GM23338 (cell line): ENCODE data around the gene DHX58. TPM values are rescaled to one million over a fixed set of nuclear protein-coding genes. Genes with fewer than 3 reads are reported as not detected.

ENCODE experiments used
- ATAC-seq: fragments of 200-7000 bp; cut with Tn5 transposase; 3 replicates; pipeline ENCODE4 v1.9.1; 2020
- DNase-seq: peaks from one replicate; pipeline ENCODE4 v3.0.0-alpha.2; 2015; ENCODE audit warnings: low spot score
- H2AFZ ChIP-seq: fragments of 200-600 bp; sonication (generic); 2 replicates; pipeline ENCODE4 v1.8.0; 2016; ENCODE audit warnings: antibody characterized with exemption, mild to moderate bottlenecking, moderate library complexity
- H3F3A ChIP-seq: fragments of 200-600 bp; sonication (generic); replicated peaks from 2 replicates; pipeline ENCODE4 v1.8.0; 2017; ENCODE audit warnings: antibody characterized with exemption, mixed run types, low read depth
- H3K27ac ChIP-seq: fragments of 200-600 bp; sonication (generic); 2 replicates; pipeline ENCODE4 v1.6.1; 2016; ENCODE audit warnings: low read depth
- H3K27me3 ChIP-seq: fragments of 200-600 bp; sonication (generic); 2 replicates; pipeline ENCODE4 v1.8.0; 2016; ENCODE audit warnings: mild to moderate bottlenecking, mixed run types, moderate library complexity; ENCODE audit not compliant: insufficient read depth
- H3K36me3 ChIP-seq: fragments of 200-600 bp; sonication (generic); 2 replicates; pipeline ENCODE4 v1.8.0; 2016; ENCODE audit warnings: mild to moderate bottlenecking; ENCODE audit not compliant: insufficient read depth
- H3K4me1 ChIP-seq: fragments of 200-600 bp; sonication (generic); 2 replicates; pipeline ENCODE4 v1.8.0; 2016; ENCODE audit warnings: mild to moderate bottlenecking, moderate library complexity; ENCODE audit not compliant: insufficient read depth
- H3K4me2 ChIP-seq: fragments of 200-600 bp; sonication (generic); 2 replicates; pipeline ENCODE4 v1.7.1; 2017; ENCODE audit warnings: mixed run types
- H3K4me3 ChIP-seq: fragments of 200-600 bp; sonication (generic); 2 replicates; pipeline ENCODE4 v1.6.1; 2016; ENCODE audit warnings: mixed run types
- H3K79me2 ChIP-seq: fragments of 200-600 bp; sonication (generic); replicated peaks from 2 replicates; pipeline ENCODE4 v1.8.0; 2017; ENCODE audit warnings: mild to moderate bottlenecking; ENCODE audit not compliant: insufficient read depth
- H3K9me2 ChIP-seq: fragments of 200-600 bp; sonication (generic); 2 replicates; pipeline ENCODE4 v1.8.0; 2017; ENCODE audit not compliant: insufficient read depth
- H4K20me1 ChIP-seq: fragments of 200-600 bp; sonication (generic); replicated peaks from 2 replicates; pipeline ENCODE4 v1.8.0; 2017; ENCODE audit warnings: mild to moderate bottlenecking; ENCODE audit not compliant: insufficient read depth
- H3K27ac Mint-ChIP-seq: 2 replicates; pipeline ENCODE4 v1.8.0; 2020; ENCODE audit warnings: inconsistent platforms, mild to moderate bottlenecking, moderate library complexity, mixed read lengths
- H3K27me3 Mint-ChIP-seq: 3 replicates; pipeline ENCODE4 v1.8.0; 2022; ENCODE audit warnings: low read depth, mild to moderate bottlenecking, moderate library complexity, mixed read lengths, inconsistent platforms; ENCODE audit not compliant: insufficient read depth, poor library complexity
- H3K36me3 Mint-ChIP-seq: 3 replicates; pipeline ENCODE4 v1.8.0; 2021; ENCODE audit warnings: low read depth, mild to moderate bottlenecking, inconsistent platforms, moderate library complexity, mixed read lengths
- H3K4me1 Mint-ChIP-seq: 3 replicates; pipeline ENCODE4 v1.8.0; 2020; ENCODE audit warnings: mild to moderate bottlenecking, inconsistent platforms, mixed read lengths
- H3K4me3 Mint-ChIP-seq: 3 replicates; pipeline ENCODE4 v1.8.0; 2021; ENCODE audit warnings: moderate library complexity, mild to moderate bottlenecking, inconsistent platforms, mixed read lengths
- H3K9me3 Mint-ChIP-seq: 3 replicates; pipeline ENCODE4 v1.8.0; 2020; ENCODE audit warnings: moderate library complexity, mild to moderate bottlenecking, inconsistent platforms, mixed read lengths
- EZH2 ChIP-seq: fragments of 200-600 bp; sonication (generic); IDR thresholded peaks from one replicate; pipeline ENCODE4 v1.8.0; 2017; ENCODE audit warnings: antibody characterized with exemption, mild to moderate bottlenecking, low read depth; ENCODE audit not compliant: unreplicated experiment
- EZH2phosphoT487 ChIP-seq: fragments of 200-600 bp; sonication (generic); IDR thresholded peaks from one replicate; pipeline ENCODE4 v1.8.1; 2018; ENCODE audit warnings: antibody characterized with exemption; ENCODE audit not compliant: unreplicated experiment
- JUNB ChIP-seq: IDR thresholded peaks from one replicate; pipeline ENCODE4 v1.6.1; 2016; ENCODE audit warnings: antibody characterized with exemption; ENCODE audit not compliant: unreplicated experiment
- NANOG ChIP-seq: IDR thresholded peaks from 2 replicates; pipeline ENCODE4 v1.6.1; 2016; ENCODE audit warnings: antibody characterized with exemption, borderline replicate concordance
- POLR2AphosphoS5 ChIP-seq: IDR thresholded peaks from 2 replicates; pipeline ENCODE4 v1.6.1; 2016; ENCODE audit warnings: antibody characterized with exemption, low read depth
- STAT1 ChIP-seq: IDR thresholded peaks from one replicate; pipeline ENCODE4 v1.6.1; 2016; ENCODE audit warnings: antibody characterized with exemption; ENCODE audit not compliant: unreplicated experiment
- ZNF114 ChIP-seq: fragments of 250-450 bp; sonication (Bioruptor Pico); IDR thresholded peaks from 2 replicates; pipeline ENCODE4 v1.5.0; 2020; ENCODE audit warnings: mild to moderate bottlenecking, moderate library complexity
- ZNF331 ChIP-seq: fragments of 250-450 bp; sonication (Bioruptor Pico); IDR thresholded peaks from 2 replicates; pipeline ENCODE4 v1.5.0; 2020; ENCODE audit warnings: low read depth, mild to moderate bottlenecking, moderate library complexity
- polyA plus RNA-seq: library from polyadenylated mRNA; unstranded; fragments of >200 nt; fragmentation: Nextera tagmentation; extraction: Ambion mirVana; gene quantifications from 2 replicates; pipeline ENCODE4 v1.2.1, GENCODE V29; 2016
- total RNA-seq: library from RNA; depleted of rRNA; stranded (reverse); fragments of >200 nt; shearing (Covaris generic); gene quantifications from 2 replicates; pipeline ENCODE4 v1.2.3, GENCODE V29; 2014

Gene DHX58
- total and polyA plus RNA-seq, 2 experiments from 2014 or later = 4.1 to 6.6 TPM

DNA sequence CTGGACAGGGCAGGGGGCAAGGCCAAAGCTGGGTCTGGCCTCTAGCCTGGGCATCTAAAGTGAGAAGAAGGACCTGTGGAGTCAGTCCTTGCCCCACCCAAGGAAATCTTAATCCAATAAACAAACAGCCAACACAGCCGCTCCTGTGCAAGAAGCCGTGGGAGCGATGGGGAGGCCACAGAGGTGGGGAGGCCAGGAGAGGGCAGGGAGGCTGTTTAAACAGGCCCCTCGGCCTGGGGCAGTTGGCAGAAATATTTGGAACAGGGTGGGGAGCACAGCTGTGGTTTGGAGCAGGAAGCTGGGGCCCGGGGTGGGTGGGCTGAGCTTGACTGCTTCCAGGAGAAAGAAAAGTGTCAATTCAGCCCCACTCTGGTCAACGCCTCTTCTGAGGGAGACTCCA is 19.6 kb downstream of the DHX58 start:
- Histone ChIP-seq H2AFZ (no peak overlapping the region), H3K4me2 (no peak overlapping the region), H3K4me3 (no peak overlapping the region), H4K20me1 (no peaks in the 10 kb centered on the region), H3K27ac (no peak overlapping the region), H3K79me2 (no peaks in the 10 kb centered on the region), H3K4me1 (peaks cover 6% of the 10 kb centered on the region; the same call in 1 of the 2 replicates), H3K36me3 (no peaks in the 10 kb centered on the region), H3K9me2 (no peaks in the 10 kb centered on the region), H3F3A (no peaks in the 10 kb centered on the region), H3K27me3 (peaks cover 21% of the 10 kb centered on the region)
- Mint-ChIP-seq H3K27ac (no peak overlapping the region), H3K36me3 (no peaks in the 10 kb centered on the region; the same call in 2 of the 3 replicates), H3K4me3 (no peak overlapping the region), H3K27me3 (peaks cover 16% of the 10 kb centered on the region), H3K4me1 (peaks cover 31% of the 10 kb centered on the region), H3K9me3 (no peaks in the 10 kb centered on the region; the same call in 2 of the 3 replicates)
- TF ChIP-seq EZH2phosphoT487 (no peak), ZNF331 (CRISPR knock-in tag) (no peak), STAT1 (no peak)
- no peak for ATAC-seq
- DNase-seq = no peak

DNA sequence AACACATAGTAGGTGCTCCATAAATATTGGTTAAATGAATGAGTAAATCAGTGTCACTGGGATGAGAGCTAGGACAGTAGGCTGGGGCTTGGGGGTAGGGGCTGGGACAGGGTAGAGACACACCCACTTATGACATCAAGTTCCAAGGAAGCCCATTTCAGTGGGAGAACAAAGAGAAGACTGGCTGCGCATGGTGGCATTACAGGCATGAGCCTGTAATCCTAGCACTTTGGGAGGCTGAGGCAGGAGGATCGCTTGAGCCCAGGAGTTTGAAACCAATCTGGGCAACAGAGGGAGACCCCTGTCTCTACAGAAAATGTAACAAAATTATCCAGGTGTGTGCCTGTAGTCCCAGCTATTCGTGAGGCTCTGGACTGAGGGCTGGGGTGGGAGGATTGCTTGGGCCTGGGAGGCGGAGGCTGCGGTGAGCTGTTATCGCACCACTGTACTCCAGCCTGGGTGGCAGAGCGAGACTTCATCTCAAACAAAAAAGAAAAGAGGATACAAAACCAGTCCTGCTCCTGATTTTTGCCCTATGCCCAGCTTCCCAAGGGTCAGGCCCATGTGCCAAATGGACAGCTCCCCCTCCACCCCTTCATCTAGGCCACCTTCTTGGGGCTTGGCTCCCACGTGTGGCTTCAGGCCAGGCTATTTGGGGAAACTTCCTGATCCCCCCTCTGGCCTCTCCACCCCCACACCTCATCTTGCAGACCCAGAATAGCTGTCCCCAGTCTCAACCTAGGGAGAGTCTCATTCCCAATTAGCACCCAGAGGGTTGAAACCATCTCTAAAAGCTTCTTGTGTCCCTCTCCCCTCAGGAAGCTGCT is 21.3 kb downstream of the DHX58 start:
- Mint-ChIP-seq H3K27me3 (peaks cover 2% of the 10 kb centered on the region), H3K27ac (no peak overlapping the region), H3K9me3 (no peaks in the 10 kb centered on the region; the same call in 2 of the 3 replicates), H3K36me3 (no peaks in the 10 kb centered on the region; the same call in 2 of the 3 replicates), H3K4me3 (no peak overlapping the region), H3K4me1 (peaks cover 15% of the 10 kb centered on the region)
- H3K4me3 ChIP-seq = no peak overlapping the region
- TF ChIP-seq POLR2AphosphoS5 = no peak
- no peak for TF ChIP-seq EZH2phosphoT487
- TF ChIP-seq EZH2 = no peak
- TF ChIP-seq JUNB = no peak
- TF ChIP-seq NANOG = no peak
- TF ChIP-seq ZNF331 (CRISPR knock-in tag) = no peak
- TF ChIP-seq ZNF114 (CRISPR knock-in tag) = no peak
- H3K4me2 ChIP-seq = no peak overlapping the region
- ATAC-seq (no peak), DNase-seq (no peak)
- H3K9me2 ChIP-seq = no peaks in the 10 kb centered on the region
- H3K4me1 ChIP-seq = 0 out of 2 replicates have a peak, but pooled peaks cover 4% of the 10 kb centered on the region
- no peaks in the 10 kb centered on the region for H3K36me3 ChIP-seq
- H3F3A ChIP-seq = no peaks in the 10 kb centered on the region
- H2AFZ ChIP-seq = no peak overlapping the region
- H4K20me1 ChIP-seq = no peaks in the 10 kb centered on the region
- H3K79me2 ChIP-seq = no peaks in the 10 kb centered on the region
- H3K27me3 ChIP-seq = peaks cover 3% of the 10 kb centered on the region; the same call in 1 of the 2 replicates
- H3K27ac ChIP-seq = no peak overlapping the region

DNA sequence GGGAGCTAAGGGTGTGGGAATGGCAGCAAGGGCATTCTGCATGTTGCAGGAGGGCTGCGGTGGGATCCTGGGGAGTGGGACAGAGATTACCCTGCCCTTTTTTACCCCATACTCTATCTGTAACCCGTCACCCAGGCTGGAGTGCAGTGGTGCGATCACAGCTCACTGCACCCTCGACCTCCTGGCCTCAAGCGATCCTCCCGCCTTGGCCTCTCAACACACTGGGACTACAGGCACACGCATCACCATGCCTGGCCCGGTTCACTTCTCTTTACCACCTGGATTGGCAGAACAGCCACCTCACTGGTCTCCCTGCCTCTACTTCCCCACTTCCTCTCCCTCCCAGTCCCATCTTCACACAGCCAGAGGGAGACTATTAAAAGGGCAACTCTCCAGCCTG is 23.8 kb downstream of the DHX58 start:
- no peaks in the 10 kb centered on the region for H3K9me2 ChIP-seq
- no peaks in the 10 kb centered on the region for H3K27me3 ChIP-seq
- H3K4me2 ChIP-seq = no peak overlapping the region
- H4K20me1 ChIP-seq = no peaks in the 10 kb centered on the region
- H3F3A ChIP-seq = no peaks in the 10 kb centered on the region
- DNase-seq (no peak), ATAC-seq (no peak)
- H3K27ac Mint-ChIP-seq = no peak overlapping the region
- H3K27ac ChIP-seq = no peak overlapping the region
- no peaks in the 10 kb centered on the region for H3K79me2 ChIP-seq
- H3K36me3 ChIP-seq = no peaks in the 10 kb centered on the region
- H3K36me3 Mint-ChIP-seq = no peaks in the 10 kb centered on the region
- no peak for TF ChIP-seq POLR2AphosphoS5
- peaks cover 15% of the 10 kb centered on the region for H3K4me1 Mint-ChIP-seq
- 0 out of 2 replicates have a peak, but pooled peaks cover 4% of the 10 kb centered on the region for H3K4me1 ChIP-seq
- H3K27me3 Mint-ChIP-seq = peaks cover 2% of the 10 kb centered on the region
- no peaks in the 10 kb centered on the region for H3K9me3 Mint-ChIP-seq
- H3K4me3 ChIP-seq = no peak overlapping the region
- H3K4me3 Mint-ChIP-seq = no peak overlapping the region
- H2AFZ ChIP-seq = 0 out of 2 replicates have a peak overlapping the region, but pooled peaks have one; percentile 52
